Activated CD4-positive, alpha-beta T cell treated with anti-CD3 and anti-CD28 coated beads, Interleukin-10, Interleukin-2, amounts not matched to agents 100 ng/mL and 50 ng/mL, durations not matched to agents 16 hours and 8 hours (primary cell): ENCODE data around the gene PHETA1.

ENCODE experiments used
- DNase-seq: peaks from one replicate; pipeline ENCODE4 v3.0.0-alpha.2; 2020

The PHETA1 gene

GRCh38 chr12:111368291-111368787 is 556 bp downstream of the PHETA1 start:
- no peak for DNase-seq

GRCh38 chr12:111367661-111368221 is 1.2 kb downstream of the PHETA1 start:
- DNase-seq: no peak

GRCh38 chr12:111366583-111366982 is 2.3 kb downstream of the PHETA1 start:
- DNase-seq: no peak

- DNase-seq: no peak
Observed at GRCh38 chr12:111366075-111366474, 2.8 kb downstream of the PHETA1 start.

GRCh38 chr12:111363578-111363977 is 5.3 kb downstream of the PHETA1 start:
- DNase-seq: no peak

- no peak for DNase-seq
Observed at GRCh38 chr12:111362687-111363475, 6.0 kb downstream of the PHETA1 start.

GRCh38 chr12:111361717-111362576 is 6.9 kb downstream of the PHETA1 start:
- no peak for DNase-seq

- DNase-seq: no peak
Observed at GRCh38 chr12:111361073-111361716, 7.7 kb downstream of the PHETA1 start.

- no peak for DNase-seq
Observed at GRCh38 chr12:111360325-111360930, 8.5 kb downstream of the PHETA1 start.

GRCh38 chr12:111359914-111360276 is 9.0 kb downstream of the PHETA1 start:
- DNase-seq: no peak

GRCh38 chr12:111359231-111359913 is 9.5 kb downstream of the PHETA1 start:
- DNase-seq: peak; percentile 64

- no peak for DNase-seq
Observed at GRCh38 chr12:111355201-111355925, 13.5 kb downstream of the PHETA1 start.

GRCh38 chr12:111354511-111354910 is 14.4 kb downstream of the PHETA1 start:
- no peak for DNase-seq

GRCh38 chr12:111353603-111354295 is 15.1 kb downstream of the PHETA1 start:
- DNase-seq: no peak

- DNase-seq: no peak
Observed at GRCh38 chr12:111353026-111353425, 15.9 kb downstream of the PHETA1 start.

- no peak for DNase-seq
Observed at GRCh38 chr12:111352296-111352993, 16.4 kb downstream of the PHETA1 start.

- no peak for DNase-seq
Observed at GRCh38 chr12:111351026-111351425, 17.9 kb downstream of the PHETA1 start.

- DNase-seq: no peak
Observed at GRCh38 chr12:111349748-111350520, 19.0 kb downstream of the PHETA1 start.

GRCh38 chr12:111349101-111349747 is 19.7 kb downstream of the PHETA1 start:
- no peak for DNase-seq
